SKM-1 (cell line): ENCODE measurements around the gene UBE2N.
A peak's percentile ranks its signal among the peaks of the same experiment; 100 is the strongest.

Experiments used
- DNase-seq: peaks from one replicate; lab custom pipeline; 2025; ENCODE audit not compliant: unreplicated experiment; lab: John Stamatoyannopoulos, UW

Gene UBE2N

GRCh38 chr12:93441617-93442410 is at the start of gene UBE2N:
TSS of gene UBE2N (minus strand) at chr12:93441947. CDS start at chr12:93441884, 63 bp downstream.
- peak; percentile 52 for DNase-seq

DNA sequence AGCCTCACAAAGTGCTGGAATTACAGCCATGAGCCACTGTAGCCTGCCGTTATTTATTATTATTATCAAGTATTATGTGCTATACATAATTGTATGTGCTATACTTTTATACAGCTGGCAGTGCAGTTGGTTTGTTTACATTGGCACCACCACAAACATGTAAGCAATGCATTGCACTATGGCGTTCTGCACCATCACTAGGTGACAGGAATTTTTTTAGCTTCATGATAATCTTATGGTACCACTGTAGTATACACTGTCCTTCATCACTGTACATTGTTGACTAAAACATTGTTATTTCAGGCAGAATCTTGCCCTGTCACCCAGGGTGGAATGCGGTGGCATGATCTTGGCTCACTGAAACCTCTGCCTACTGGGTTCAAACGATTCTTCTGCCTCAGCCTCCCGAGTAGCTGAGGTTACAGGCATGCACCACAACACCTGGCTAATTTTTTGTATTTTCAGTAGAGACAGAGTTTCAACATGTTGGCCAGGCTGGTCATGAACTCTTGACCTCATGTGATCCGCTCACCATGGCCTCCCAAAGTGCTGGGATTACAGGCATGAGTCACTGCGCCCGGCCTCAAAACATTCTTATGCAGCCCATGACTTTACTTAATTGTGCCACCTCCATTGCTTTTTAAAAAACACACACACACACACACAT is 42.7 kb upstream of the UBE2N start:
- no peak for DNase-seq

- no peak for DNase-seq
These were observed 41.5 kb upstream of the UBE2N start for GRCh38 chr12:93483151-93483807.

GRCh38 chr12:93482721-93483120 is 41.0 kb upstream of the UBE2N start:
- no peak for DNase-seq

- no peak for DNase-seq
These were observed 34.8 kb upstream of the UBE2N start for GRCh38 chr12:93476555-93476954.

DNA sequence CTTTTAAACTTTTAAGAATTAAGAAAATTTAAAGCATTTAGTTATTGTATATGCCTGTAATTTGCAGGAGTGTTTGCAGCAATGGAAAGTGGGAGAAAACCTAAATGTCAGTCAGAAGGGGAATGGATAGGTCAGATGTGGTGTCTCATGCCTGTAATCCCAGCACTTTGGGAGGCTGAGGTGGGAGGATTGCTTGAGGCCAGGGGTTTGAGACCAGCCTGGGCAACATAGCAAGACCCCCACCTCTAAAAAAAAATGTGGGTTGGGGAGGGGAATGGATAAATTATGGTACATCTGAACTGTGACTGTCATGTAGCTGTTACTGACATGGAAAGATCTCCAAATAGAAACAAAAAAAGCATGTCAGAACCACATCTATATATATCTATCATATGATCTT is 27.6 kb upstream of the UBE2N start:
- DNase-seq: no peak

DNA sequence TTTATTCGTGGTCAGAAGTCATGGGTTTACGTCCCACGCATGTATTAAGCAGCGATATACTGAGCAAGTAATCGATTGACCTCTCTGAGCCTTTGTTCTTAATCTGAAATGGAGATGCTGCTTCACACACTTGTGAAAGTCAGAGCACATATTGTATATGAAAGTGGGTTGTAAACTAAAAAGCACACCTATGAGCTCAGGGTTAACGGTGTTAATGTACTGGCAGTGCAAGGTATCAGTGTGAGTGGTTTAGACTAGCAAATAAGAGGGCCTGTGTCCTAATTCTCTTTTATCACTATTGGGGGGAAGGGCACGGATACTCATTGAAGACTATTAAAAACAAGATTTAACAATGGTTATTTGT is 26.2 kb upstream of the UBE2N start:
- DNase-seq: no peak

- peak; percentile 38 for DNase-seq
These were observed 25.7 kb upstream of the UBE2N start, which contains the start of gene MRPL42 for GRCh38 chr12:93467351-93468007. TSS of gene MRPL42 (plus strand) at chr12:93467514. CDS start at chr12:93469286, 1,772 bp downstream.

DNA sequence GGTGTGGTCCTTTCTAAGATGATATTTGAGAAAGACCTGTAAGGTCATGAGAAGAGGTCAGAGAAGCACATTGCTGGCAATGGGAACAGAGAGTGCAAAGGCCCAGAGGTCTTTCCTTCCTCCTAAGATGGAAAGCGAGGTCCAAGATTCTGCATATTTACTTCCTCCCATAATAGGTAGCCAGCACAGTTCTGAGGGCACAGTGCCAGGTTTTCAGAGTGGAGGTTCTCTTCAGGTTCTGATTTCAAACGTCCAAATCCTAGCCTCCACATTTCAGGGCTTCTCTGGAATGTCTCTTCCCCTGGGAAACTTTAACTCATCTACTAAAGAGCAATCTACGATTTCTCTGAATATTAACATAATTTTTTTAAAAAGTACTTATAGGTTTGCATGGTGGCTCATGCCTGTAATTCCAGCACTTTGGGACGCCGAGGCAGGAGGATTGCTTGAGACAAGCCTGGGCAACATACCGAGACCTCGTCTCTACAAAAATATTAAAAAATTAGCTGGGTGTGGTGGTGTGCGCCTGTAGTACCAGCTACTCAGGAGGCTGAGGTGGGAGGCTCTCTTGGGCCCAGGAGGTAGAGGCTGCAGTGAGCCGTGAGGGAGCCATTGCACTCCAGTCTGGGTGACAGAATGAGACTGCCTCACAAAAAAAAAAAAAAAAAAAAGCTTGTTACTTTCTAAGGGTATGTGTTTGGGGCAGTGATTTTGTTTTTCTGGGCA is 25.0 kb upstream of the UBE2N start:
- DNase-seq: no peak

DNA sequence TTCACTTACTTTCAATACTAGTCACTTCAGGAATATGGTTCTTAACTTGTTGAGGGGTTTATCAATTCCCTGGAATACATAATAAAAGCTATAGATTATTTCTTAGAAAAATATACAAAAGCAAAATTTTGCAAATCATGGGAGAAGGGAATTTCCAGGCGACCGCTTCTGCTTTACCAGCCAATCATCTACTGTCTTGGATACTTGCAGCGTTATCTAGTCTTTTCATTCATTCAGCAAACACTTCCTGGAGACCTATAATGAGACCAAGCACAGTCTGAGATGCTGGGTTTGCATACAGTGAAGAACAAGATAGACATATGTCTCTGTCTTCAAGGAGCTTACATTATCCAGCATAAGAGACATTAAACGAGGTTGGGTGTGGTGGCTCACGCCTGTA is 24.1 kb upstream of the UBE2N start:
- no peak for DNase-seq

GRCh38 chr12:93461503-93461902 is 19.8 kb upstream of the UBE2N start:
- DNase-seq: no peak

- no peak for DNase-seq
These were observed 19.2 kb upstream of the UBE2N start for GRCh38 chr12:93460902-93461301.

GRCh38 chr12:93460003-93460402 is 18.3 kb upstream of the UBE2N start:
- DNase-seq: no peak

DNA sequence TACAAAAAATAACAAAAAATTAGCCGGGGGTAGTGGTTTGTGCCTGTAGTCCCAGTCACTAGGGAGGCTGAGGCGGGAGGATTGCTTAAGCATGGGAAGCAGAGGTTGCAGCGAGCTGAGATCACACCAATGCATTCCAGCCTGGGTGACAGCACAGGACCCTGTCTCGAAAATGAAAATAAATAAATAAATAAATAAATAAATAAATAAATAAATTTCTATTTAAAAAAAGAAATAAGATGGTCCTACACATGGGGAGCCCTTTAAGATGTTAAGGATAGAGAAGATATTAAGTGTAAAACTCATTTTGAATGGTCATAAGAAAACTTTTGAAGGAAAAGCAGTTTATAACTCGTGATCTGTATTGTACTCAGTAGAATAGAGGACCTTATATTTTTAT is 17.4 kb upstream of the UBE2N start:
- DNase-seq: no peak

DNA sequence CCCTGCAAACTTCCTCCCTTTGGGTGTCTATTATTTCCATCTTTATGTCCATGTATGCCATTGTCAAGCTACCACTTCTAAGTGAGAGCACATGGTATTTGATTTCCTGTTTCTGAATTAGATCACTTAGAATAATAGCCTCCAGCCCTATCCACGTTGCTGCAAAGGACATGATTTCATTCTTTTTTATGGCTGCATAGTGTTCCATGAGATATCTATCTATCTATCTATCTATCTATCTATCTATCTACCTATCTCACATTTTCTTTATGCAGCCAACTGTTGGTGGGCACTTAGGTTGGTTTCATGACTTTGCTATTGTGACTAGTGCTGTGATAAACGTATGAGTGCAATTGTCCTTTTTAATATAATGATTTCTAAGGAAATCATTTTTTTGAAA is 14.3 kb upstream of the UBE2N start:
- DNase-seq: no peak

- no peak for DNase-seq
These were observed 11.9 kb upstream of the UBE2N start for GRCh38 chr12:93453633-93454032.

DNA sequence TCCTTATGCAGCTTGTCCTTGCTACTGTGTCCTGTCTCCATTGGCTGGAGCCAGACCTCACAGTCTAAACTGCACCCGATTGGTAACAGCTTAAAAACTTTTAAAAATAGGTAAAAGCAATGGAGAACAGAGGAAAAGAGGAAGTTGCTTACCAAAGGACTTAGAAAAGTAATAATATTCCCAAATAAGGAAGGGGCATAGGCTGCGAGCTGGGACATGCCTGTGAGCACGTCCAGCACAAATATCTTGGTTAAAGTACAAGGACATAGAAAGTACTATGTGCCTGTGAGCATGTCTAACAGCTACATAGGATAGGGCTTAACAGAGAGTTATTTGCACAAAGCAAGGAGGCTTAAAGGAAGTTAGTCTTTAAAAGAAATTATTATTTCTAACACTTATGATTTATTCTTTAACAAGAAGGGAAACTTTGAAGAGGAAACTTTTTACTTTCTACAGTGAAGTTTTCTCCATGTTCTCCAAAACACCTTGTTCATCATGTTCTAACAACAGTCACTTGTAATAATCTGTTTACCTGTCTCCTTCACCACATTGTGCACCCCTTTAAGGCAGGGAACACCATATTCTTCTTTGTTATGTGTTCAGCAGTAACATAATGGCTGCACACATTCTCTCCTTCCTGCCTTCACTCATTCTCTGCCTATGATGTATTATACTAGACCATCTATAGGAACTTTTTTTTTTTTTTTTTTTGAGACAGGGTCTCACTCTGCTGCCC is 9.8 kb upstream of the UBE2N start:
- no peak for DNase-seq

DNA sequence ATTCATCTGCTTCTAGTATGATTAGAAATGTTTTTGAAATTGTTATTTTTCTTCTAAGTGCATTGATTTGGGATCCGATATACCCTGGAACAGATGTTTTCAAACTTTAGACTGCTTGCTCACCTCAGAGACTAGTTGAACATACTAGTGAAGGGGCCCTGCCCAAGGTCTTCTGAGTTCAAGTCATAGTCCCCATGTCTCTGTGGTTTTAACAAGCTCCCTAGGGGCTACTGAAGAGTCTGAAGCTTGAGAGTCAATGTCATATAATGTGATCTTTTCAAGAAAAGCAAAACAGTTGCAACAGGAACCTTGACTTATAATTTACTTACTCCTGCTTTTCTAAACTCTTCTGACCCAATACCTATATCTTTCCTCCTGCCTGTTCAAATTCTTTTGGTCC is 7.5 kb upstream of the UBE2N start:
- no peak for DNase-seq

DNA sequence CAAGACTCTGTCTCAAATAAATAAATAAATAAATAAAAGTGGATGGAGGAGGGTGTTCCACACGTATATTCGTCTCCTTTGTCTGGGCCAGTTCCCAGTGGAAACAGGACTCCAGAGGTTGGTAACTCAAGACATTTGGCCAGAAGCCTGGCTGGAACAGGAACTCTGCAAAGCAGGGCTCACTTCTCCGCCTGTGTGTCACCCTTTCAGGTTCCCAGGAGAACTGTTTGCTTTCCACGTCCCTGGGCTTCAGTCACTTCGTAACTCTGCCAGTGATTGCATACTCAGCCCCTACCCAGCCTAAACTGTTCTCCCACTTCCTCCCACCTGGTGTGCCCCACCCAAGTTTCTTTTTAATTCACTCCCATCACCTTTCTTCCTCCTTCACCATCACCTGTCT is 7.0 kb upstream of the UBE2N start:
- DNase-seq: no peak
